Pancreas (tissue), 10 donors: ENCODE results near the gene AKT1. TPM values are rescaled to one million over a fixed set of nuclear protein-coding genes. Genes with fewer than 3 reads are reported as not detected.

Source experiments
- ATAC-seq, 4 donors: fragments of 200-7000 bp; cut with Tn5 transposase; one replicate each; pipeline versions ENCODE4 v1.8.0 to v1.9.1; 2020; ENCODE audit warnings: mild to moderate bottlenecking in 4 of 4, moderate library complexity in 4 of 4
- DNase-seq, 6 donors: peaks; one replicate each; pipeline ENCODE4 v3.0.0-alpha.2; 2020
- FAIRE-seq: peaks from 2 replicates; lab custom pipeline; 2012; peaks lifted over from hg19 to GRCh38; lab: Jason Lieb, UNC
- H3K27ac ChIP-seq, 4 donors: fragments of 200-600 bp; sonication (generic); 1 replicate in 3 of 4; 2 replicates in 1 of 4; pipeline versions ENCODE4 v1.5.0 to v1.8.0; 2020
- H3K27me3 ChIP-seq, 4 donors: fragments of 200-600 bp; one replicate each; pipeline ENCODE4 v1.8.0; 2021
- H3K36me3 ChIP-seq, 3 donors: fragments of 200-600 bp; sonication (generic) in 1 of 3; one replicate each; pipeline versions ENCODE4 v1.5.0 to v1.8.0; 2020 to 2021
- H3K4me1 ChIP-seq, 3 donors: fragments of 200-600 bp; one replicate each; pipeline ENCODE4 v1.8.0; 2021
- H3K4me3 ChIP-seq, 4 donors: fragments of 200-600 bp; sonication (generic) in 2 of 4; one replicate each; pipeline versions ENCODE4 v1.5.0 to v1.8.0; 2020 to 2021
- H3K9me3 ChIP-seq, 4 donors: fragments of 200-600 bp; one replicate each; pipeline ENCODE4 v1.8.0; 2021
- CTCF ChIP-seq, 4 donors: fragments of 200-600 bp; sonication (generic) in 3 of 4; IDR thresholded peaks; one replicate each; pipeline versions ENCODE4 v1.5.0 to v1.8.0; 2021; ENCODE audit warnings: antibody characterized with exemption in 4 of 4
- WGBS, 2 donors: extraction: QIAGEN DNeasy Blood & Tissue Kit; methylation state at CpG; one replicate each; pipeline ENCODE4 v1.1.7; 2013; 5-methylcytosine and 5-hydroxymethylcytosine counted together
- intact Hi-C, 3 donors: fragments of 100-400 bp; cut with DNase I; formaldehyde crosslinking; loops; one replicate each; pipeline versions ENCODE4 v1.11.1 to v1.14.2; 2022
- polyA plus RNA-seq, 2 donors: library from polyadenylated mRNA; stranded (reverse); fragments of 200-250 nt; gene quantifications; one replicate each; pipeline ENCODE4 v1.2.3, GENCODE V29; 2013
- total RNA-seq, 6 donors: library from RNA; stranded (reverse); fragmentation: NEBNext Ultra II Directional in 4 of 6; extraction: Animal tissue kit (Norgen Biotek cat#: 25700) in 4 of 6; gene quantifications; one replicate each; pipeline versions ENCODE4 v1.2.1 to v1.2.4, GENCODE V29; 2021 to 2023
- donor health status: healthy with polysubstance abuse.
- donor health status: DM: no; HTN: no; CAD: no; lungs with moderate emphysema.
- donor health status: DM: no; HTN: no; CAD: no.
- donor health status: control.
- donor health status: control.
- donor health status: Bipolar disorder and iron deficiency.
- donor health status: DM: yes; HTN: yes; CAD: no.
- donor health status: DM: no; HTN: no; CAD: no.
- donor health status: DM: no; HTN: no; CAD: no.
- donor health status: DM: yes; HTN: yes; CAD: no.

Gene AKT1
- total and polyA plus RNA-seq, 8 donors = 70.0 to 106 (median 84.6) TPM

- intact Hi-C loops = no loop called here
- Histone ChIP-seq H3K27ac (no peak overlapping the region), H3K9me3 (no peaks in the 10 kb centered on the region), H3K36me3 (no peaks in the 10 kb centered on the region), H3K27me3 (no peaks in the 10 kb centered on the region), H3K4me1 (peaks cover 0 to 3% (median 2%) of the 10 kb centered on the region in 3 donors), H3K4me3 (no peak overlapping the region)
- 91 to 92% methylated on average over 16 of the region's 16 CpGs for WGBS, 2 donors
- FAIRE-seq (no peak), ATAC-seq (no peak), DNase-seq (peak in 2 of 6 donors; percentile 31 to 79)
- TF ChIP-seq CTCF (IDR thresholded peaks at IDR 0.05) = no peak
Measured at GRCh38 chr14:104783484-104784217, 11.9 kb downstream of the AKT1 start.

GRCh38 chr14:104782808-104783139, 12.8 kb downstream of the AKT1 start:
- Histone ChIP-seq H3K9me3 (no peaks in the 10 kb centered on the region), H3K27me3 (no peaks in the 10 kb centered on the region), H3K4me3 (no peak overlapping the region), H3K4me1 (no peaks in the 10 kb centered on the region), H3K36me3 (no peaks in the 10 kb centered on the region), H3K27ac (no peak overlapping the region)
- DNase-seq (peak in 1 of 6 donors; percentile 76), ATAC-seq (no peak), FAIRE-seq (no peak)
- WGBS, 2 donors = 90 to 98% methylated on average over 13 of the region's 13 CpGs
- intact Hi-C loops = no loop called here
- TF ChIP-seq CTCF (IDR thresholded peaks at IDR 0.05) = no peak

GRCh38 chr14:104782086-104782807, 13.3 kb downstream of the AKT1 start:
- H3K9me3 ChIP-seq = no peaks in the 10 kb centered on the region
- H3K36me3 ChIP-seq = no peaks in the 10 kb centered on the region
- no peak overlapping the region for H3K27ac ChIP-seq
- peak in 2 of 6 donors; percentile 35 to 78 for DNase-seq
- no peaks in the 10 kb centered on the region for H3K4me1 ChIP-seq
- TF ChIP-seq CTCF (IDR thresholded peaks at IDR 0.05) = no peak
- intact Hi-C loops = no loop called here
- FAIRE-seq = no peak
- WGBS, 2 donors = 93 to 94% methylated on average over 24 to 28 of the region's 28 CpGs
- H3K27me3 ChIP-seq = no peaks in the 10 kb centered on the region
- no peak overlapping the region for H3K4me3 ChIP-seq
- ATAC-seq = no peak

- Histone ChIP-seq H3K36me3 (no peaks in the 10 kb centered on the region), H3K4me3 (no peak overlapping the region), H3K27me3 (no peaks in the 10 kb centered on the region), H3K27ac (no peak overlapping the region), H3K9me3 (no peaks in the 10 kb centered on the region), H3K4me1 (no peaks in the 10 kb centered on the region)
- FAIRE-seq = no peak
- intact Hi-C loops = no loop called here
- no peak for ATAC-seq
- TF ChIP-seq CTCF (IDR thresholded peaks at IDR 0.05) = no peak
- peak in 2 of 6 donors; percentile 32 to 75 for DNase-seq
- 89 to 90% methylated on average over 18 to 20 of the region's 20 CpGs for WGBS, 2 donors
Measured at GRCh38 chr14:104781271-104782077, 14.1 kb downstream of the AKT1 start.
